HepG2 (cell line): ENCODE data around the gene MDH2. TPM values are rescaled to one million over a fixed set of nuclear protein-coding genes. Genes with fewer than 3 reads are reported as not detected.
"Not testable (repeated sequence)": the region's sequence is repeated elsewhere in the genome, so short reads cannot be mapped to it uniquely, and the experiment has no call there.

Experiments
- ATAC-seq: fragments of 200-7000 bp; cut with Tn5 transposase; 3 replicates; pipeline ENCODE4 v1.9.1; 2020; ENCODE audit warnings: mild to moderate bottlenecking, moderate library complexity
- BruUV-seq: library from RNA; stranded (reverse); fragments of 400-500 nt; replicated peaks from 2 replicates; lab custom pipeline; 2021; lab: Mats Ljungman, UMichigan
- CTCF ChIA-PET: fragments of 300-600 bp; formaldehyde crosslinking; extraction: SDS; loops from one replicate; lab custom pipeline; 2021; ENCODE audit warnings: low total read pairs, inconsistent platforms, low intra/inter-chr PET ratio; lab: Yijun Ruan, JAX
- POLR2A ChIA-PET: fragments of 350-600 bp; sonication (Branson Sonifier 250); formaldehyde crosslinking; loops from one replicate; lab custom pipeline; 2020; ENCODE audit warnings: antibody characterized with exemption, inconsistent platforms; lab: Yijun Ruan, JAX
- DNase-seq: peaks from one replicate; pipeline ENCODE4 v3.0.0-alpha.2; 2015; ENCODE audit warnings: low spot score
- FAIRE-seq: peaks from 3 replicates; lab custom pipeline; 2011; peaks lifted over from hg19 to GRCh38; lab: Jason Lieb, UNC
- H2AFZ ChIP-seq: one replicate; pipeline ENCODE4 v1.6.1; 2011; ENCODE audit warnings: low read length, inconsistent platforms
- H3K27ac ChIP-seq: fragments of 300-600 bp; 3 replicates; pipeline ENCODE4 v1.8.0; 2011; ENCODE audit warnings: mixed run types, mild to moderate bottlenecking, mixed read lengths, low read length, inconsistent platforms; ENCODE audit not compliant: insufficient read depth; ENCODE audit errors: extremely low read length
- H3K27me3 ChIP-seq, 2 experiments: fragments of 200-600 bp in 1 of 2; 2 replicates in 1 of 2; 3 replicates in 1 of 2; pipeline versions ENCODE4 v1.6.0 to v1.8.0; 2011; ENCODE audit warnings: low read length in 2 of 2, mild to moderate bottlenecking in 2 of 2, moderate library complexity in 2 of 2, inconsistent platforms in 1 of 2; ENCODE audit not compliant: insufficient read depth in 2 of 2, control insufficient read depth in 1 of 2
- H3K36me3 ChIP-seq, 2 experiments: fragments of 200-600 bp in 1 of 2; replicated peaks in 1 of 2; 2 replicates in 1 of 2; 3 replicates in 1 of 2; pipeline versions ENCODE4 v1.5.1 to v1.8.0; 2011; ENCODE audit warnings: low read length in 2 of 2, inconsistent platforms in 1 of 2; ENCODE audit not compliant: insufficient read depth in 2 of 2, control insufficient read depth in 1 of 2
- H3K4me1 ChIP-seq: 2 replicates; pipeline ENCODE4 v1.5.1; 2012; ENCODE audit warnings: low read length, inconsistent platforms; ENCODE audit not compliant: insufficient read depth
- H3K4me2 ChIP-seq: 2 replicates; pipeline ENCODE4 v1.6.0; 2011; ENCODE audit warnings: low read depth, low read length, inconsistent platforms
- H3K4me3 ChIP-seq, 3 experiments: fragments of 200-600 bp in 1 of 3; sonication (generic), shearing (Covaris generic) in 1 of 3; replicated peaks in 1 of 3; 2 replicates each; pipeline ENCODE4 v1.5.1; 2011 to 2016; ENCODE audit warnings: low read length in 3 of 3, inconsistent platforms in 2 of 3, low read depth in 2 of 3, mild to moderate bottlenecking in 2 of 3, control low read depth in 1 of 3, mixed read lengths in 1 of 3; ENCODE audit not compliant: insufficient read depth in 1 of 3
- H3K79me2 ChIP-seq: one replicate; pipeline ENCODE4 v1.6.1; 2011; ENCODE audit warnings: low read length, inconsistent platforms; ENCODE audit not compliant: insufficient read depth
- H3K9ac ChIP-seq: 2 replicates; pipeline ENCODE4 v1.6.0; 2011; ENCODE audit warnings: mild to moderate bottlenecking, low read depth, low read length, inconsistent platforms; ENCODE audit not compliant: insufficient read depth
- H3K9me3 ChIP-seq: 2 replicates; pipeline ENCODE4 v1.5.1; 2012; ENCODE audit warnings: mild to moderate bottlenecking, low read length
- H4K20me1 ChIP-seq: 2 replicates; pipeline ENCODE4 v1.6.0; 2011; ENCODE audit warnings: inconsistent platforms, mild to moderate bottlenecking, low read length, moderate library complexity; ENCODE audit not compliant: insufficient read depth
- CENPX ChIP-seq: sonication (generic); formaldehyde crosslinking; IDR thresholded peaks from 2 replicates; pipeline ENCODE4 v1.9.0; 2021; ENCODE audit warnings: mild to moderate bottlenecking, missing genetic modification reagents, moderate library complexity
- DRAP1 ChIP-seq: IDR thresholded peaks from 2 replicates; pipeline ENCODE4 v1.6.1; 2016; ENCODE audit warnings: missing genetic modification reagents, missing compliant biosample characterization
- HOXD1 ChIP-seq: sonication (generic); formaldehyde crosslinking; IDR thresholded peaks from 2 replicates; pipeline ENCODE4 v1.5.0; 2020; ENCODE audit warnings: missing genetic modification reagents
- KDM4B ChIP-seq: sonication (generic); formaldehyde crosslinking; IDR thresholded peaks from 2 replicates; pipeline ENCODE4 v1.4.0; 2020; ENCODE audit warnings: missing genetic modification reagents
- LCORL ChIP-seq, 2 experiments: fragments of 450-650 bp in 1 of 2; sonication (generic) in 1 of 2; formaldehyde crosslinking in 1 of 2; IDR thresholded peaks; 2 replicates each; pipeline versions ENCODE4 v1.5.0 to v1.6.1; 2017 to 2020; ENCODE audit warnings: antibody characterized with exemption in 1 of 2, missing genetic modification reagents in 1 of 2
- MXI1 ChIP-seq: IDR thresholded peaks from 3 replicates; pipeline ENCODE4 v1.6.1; 2012; ENCODE audit warnings: low read depth, low read length, inconsistent platforms, borderline replicate concordance
- PAWR ChIP-seq: sonication (generic); formaldehyde crosslinking; IDR thresholded peaks from 2 replicates; pipeline ENCODE4 v1.4.0; 2020; ENCODE audit warnings: missing genetic modification reagents, mild to moderate bottlenecking, borderline replicate concordance
- RARA ChIP-seq: IDR thresholded peaks from 2 replicates; pipeline ENCODE4 v1.6.1; 2016; ENCODE audit warnings: missing genetic modification reagents, missing compliant biosample characterization
- SNRNP70 ChIP-seq: fragments of 200-400 bp; formaldehyde crosslinking; IDR thresholded peaks from 2 replicates; pipeline ENCODE4 v1.6.1; 2017; ENCODE audit warnings: mild to moderate bottlenecking, low read depth, low read length, moderate library complexity
- SRF ChIP-seq: IDR thresholded peaks from 2 replicates; pipeline ENCODE4 v1.6.1; 2011; ENCODE audit warnings: mild to moderate bottlenecking, low read depth, low read length, moderate library complexity
- TEAD3 ChIP-seq: optimal IDR thresholded peaks from 2 replicates; pipeline ENCODE3; 2016; ENCODE audit warnings: borderline replicate concordance
- ZBTB8A ChIP-seq: sonication (generic); formaldehyde crosslinking; IDR thresholded peaks from 2 replicates; pipeline ENCODE4 v1.4.0; 2020; ENCODE audit warnings: mild to moderate bottlenecking, low read depth, missing genetic modification reagents, borderline replicate concordance
- ZNF256 ChIP-seq: sonication (generic); formaldehyde crosslinking; conservative IDR thresholded peaks from 2 replicates; pipeline ENCODE4 v1.4.0; 2020; ENCODE audit warnings: missing genetic modification reagents
- ZNF274 ChIP-seq: sonication (generic); formaldehyde crosslinking; IDR thresholded peaks from 2 replicates; pipeline ENCODE4 v1.5.1; 2020; ENCODE audit warnings: mild to moderate bottlenecking, missing genetic modification reagents
- ZNF329 ChIP-seq: sonication (generic); formaldehyde crosslinking; IDR thresholded peaks from 2 replicates; pipeline ENCODE4 v1.9.0; 2021; ENCODE audit warnings: low read depth, mild to moderate bottlenecking, missing genetic modification reagents
- ZNF562 ChIP-seq: sonication (generic); formaldehyde crosslinking; IDR thresholded peaks from 2 replicates; pipeline ENCODE4 v1.8.0; 2022; ENCODE audit warnings: missing genetic modification reagents, borderline replicate concordance
- ZNF652 ChIP-seq: IDR thresholded peaks from 2 replicates; pipeline ENCODE4 v1.6.1; 2016; ENCODE audit warnings: low read depth, borderline replicate concordance
- WGBS: methylation state at CpG from one replicate; pipeline ENCODE4 v1.1.6; 2017; ENCODE audit warnings: low lambda C conversion rate; 5-methylcytosine and 5-hydroxymethylcytosine counted together
- in situ Hi-C: cut with HindIII; loops from 2 replicates; pipeline ENCODE4 v1.10.0; 2017; ENCODE audit warnings: low pct_unique_long_range_greater_than_20kb; ENCODE audit not compliant: extremely low pct_ligation_motif_present
- intact Hi-C: fragments of 100-400 bp; cut with micrococcal nuclease; formaldehyde crosslinking; loops from one replicate; pipeline ENCODE4 v1.10.0; 2022; ENCODE audit not compliant: unreplicated experiment
- polyA plus RNA-seq, 8 experiments: library from polyadenylated mRNA; depleted of rRNA in 3 of 8; stranded (reverse) in 7 of 8; unstranded in 1 of 8; fragments of >200 nt; fragmentation: Illumina TruSeq in 4 of 8; extraction: Trizol in 4 of 8; gene quantifications; 2 replicates each; pipeline versions ENCODE4 v1.2.1 to v1.2.3, GENCODE V29; 2011 to 2016; ENCODE audit warnings: low read depth in 4 of 8, missing spikeins in 1 of 8, mixed read lengths in 1 of 8; ENCODE audit not compliant: insufficient read depth in 1 of 8
- total RNA-seq, 5 experiments: library from RNA; depleted of rRNA; stranded (reverse); fragments of >200 nt; fragmentation: Illumina TruSeq; extraction: Trizol; gene quantifications; 2 replicates each; pipeline ENCODE4 v1.2.3, GENCODE V29; 2016; ENCODE audit warnings: low read depth in 1 of 5
- TF ChIP-seq, protein P1 (sequence below): sonication (generic); formaldehyde crosslinking; IDR thresholded peaks from 2 replicates; pipeline ENCODE4 v1.4.0; 2020; ENCODE audit warnings: missing genetic modification reagents
- TF ChIP-seq, protein P2 (sequence below): sonication (generic); formaldehyde crosslinking; IDR thresholded peaks from 2 replicates; pipeline ENCODE4 v1.5.0; 2020; ENCODE audit warnings: mild to moderate bottlenecking, low read depth, missing genetic modification reagents, borderline replicate concordance

Gene MDH2
- total and polyA plus RNA-seq, 2 of the 13 experiments (the other 11 are each of a cell fraction or from before 2014, with no cell fraction given): 81.4 to 90.3 TPM

DNA sequence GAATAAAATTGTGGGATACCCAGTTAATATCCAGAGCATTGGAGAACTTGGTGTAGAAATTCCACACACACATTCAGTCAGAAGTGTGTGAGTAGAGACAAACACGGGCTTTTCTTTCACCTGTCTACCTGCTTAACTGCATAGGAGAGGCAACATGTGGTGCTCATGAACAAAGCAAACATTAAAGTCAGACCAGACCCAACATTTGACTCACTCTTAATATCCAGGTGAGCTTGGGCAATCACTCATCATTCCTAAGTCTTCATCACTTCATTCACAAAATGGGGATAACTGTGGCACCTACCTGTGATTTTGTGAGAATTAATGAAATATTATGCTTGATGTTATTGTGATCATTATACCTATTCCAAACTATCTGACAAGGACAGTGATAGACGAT is 36.2 kb downstream of the MDH2 start:
- POLR2A ChIA-PET: interaction anchor here (0.9 to 1.4 kb wide), 5 partner anchors 9 to 33 kb away, joined by 3 to 7 read pairs (median 5); no protein-coding TSS in a partner anchor
- peaks cover 15% of the 10 kb centered on the region for H3K4me1 ChIP-seq

DNA sequence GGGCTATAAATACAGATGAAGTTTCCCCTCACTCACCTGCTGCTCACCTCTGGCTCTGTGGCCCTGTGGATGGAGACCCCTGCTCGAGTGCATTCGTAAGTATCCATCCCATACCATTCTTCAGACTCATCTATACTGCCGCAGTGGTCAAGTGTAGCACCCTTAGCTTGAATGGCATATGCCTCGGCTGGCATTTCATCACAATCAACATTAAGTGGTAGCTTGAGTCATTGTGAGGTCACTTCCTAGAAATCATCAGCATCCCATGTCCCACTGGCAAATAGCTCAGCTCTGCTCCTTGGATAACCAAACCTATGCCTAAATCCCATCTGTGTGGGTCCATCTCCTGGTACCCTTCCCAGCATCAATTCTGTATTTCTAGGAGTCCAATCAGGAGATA is 38.2 kb downstream of the MDH2 start:
- no TSS peak for BruUV-seq
- Histone ChIP-seq H3K36me3 (peaks cover 23 to 63% of the 10 kb centered on the region in 2 experiments), H4K20me1 (no peaks in the 10 kb centered on the region), H2AFZ (no peak overlapping the region), H3K27ac (no peak overlapping the region), H3K79me2 (no peaks in the 10 kb centered on the region), H3K27me3 (no peaks in the 10 kb centered on the region), H3K9me3 (no peaks in the 10 kb centered on the region), H3K9ac (no peak overlapping the region), H3K4me2 (no peak overlapping the region), H3K4me3 (no peak overlapping the region), H3K4me1 (peaks cover 15% of the 10 kb centered on the region)
- FAIRE-seq: no peak
- ATAC-seq: no peak
- DNase-seq: no peak
- POLR2A ChIA-PET: no interaction called here
- in situ Hi-C loops: no loop called here
- 97% methylated on average over 4 of the region's 4 CpGs for WGBS
- CTCF ChIA-PET: no interaction called here
- intact Hi-C loops: no loop called here
- TF ChIP-seq, protein P1, sequence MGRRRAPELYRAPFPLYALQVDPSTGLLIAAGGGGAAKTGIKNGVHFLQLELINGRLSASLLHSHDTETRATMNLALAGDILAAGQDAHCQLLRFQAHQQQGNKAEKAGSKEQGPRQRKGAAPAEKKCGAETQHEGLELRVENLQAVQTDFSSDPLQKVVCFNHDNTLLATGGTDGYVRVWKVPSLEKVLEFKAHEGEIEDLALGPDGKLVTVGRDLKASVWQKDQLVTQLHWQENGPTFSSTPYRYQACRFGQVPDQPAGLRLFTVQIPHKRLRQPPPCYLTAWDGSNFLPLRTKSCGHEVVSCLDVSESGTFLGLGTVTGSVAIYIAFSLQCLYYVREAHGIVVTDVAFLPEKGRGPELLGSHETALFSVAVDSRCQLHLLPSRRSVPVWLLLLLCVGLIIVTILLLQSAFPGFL (CRISPR knock-in tag): no peak
- TF ChIP-seq ZNF274 (CRISPR knock-in tag) (no peak), HOXD1 (CRISPR knock-in tag) (no peak), SNRNP70 (no peak), ZNF652 (CRISPR knock-in tag) (no peak), CENPX (CRISPR knock-in tag) (no peak), LCORL (IDR thresholded peaks at IDR 0.05) (no peak), LCORL (CRISPR knock-in tag; IDR thresholded peaks at IDR 0.05) (no peak), KDM4B (CRISPR knock-in tag) (no peak), TEAD3 (CRISPR knock-in tag) (no peak), ZNF329 (CRISPR knock-in tag) (no peak), PAWR (no peak), RARA (CRISPR knock-in tag) (no peak), ZNF562 (no peak), SRF (no peak), ZBTB8A (CRISPR knock-in tag) (no peak), DRAP1 (no peak), MXI1 (no peak), ZNF256 (no peak)
- TF ChIP-seq, protein P2, sequence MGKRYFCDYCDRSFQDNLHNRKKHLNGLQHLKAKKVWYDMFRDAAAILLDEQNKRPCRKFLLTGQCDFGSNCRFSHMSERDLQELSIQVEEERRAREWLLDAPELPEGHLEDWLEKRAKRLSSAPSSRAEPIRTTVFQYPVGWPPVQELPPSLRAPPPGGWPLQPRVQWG (CRISPR knock-in tag): no peak

More for the DNA sequence above, 36.2 kb downstream of the MDH2 start:
- DNase-seq, H2AFZ ChIP-seq, H3K9me3 ChIP-seq, in situ Hi-C loops, BruUV-seq, ATAC-seq, H4K20me1 ChIP-seq, H3K79me2 ChIP-seq, intact Hi-C loops, CTCF ChIA-PET, H3K27me3 ChIP-seq, H3K9ac ChIP-seq, H3K4me3 ChIP-seq, H3K4me2 ChIP-seq, H3K27ac ChIP-seq, FAIRE-seq: not testable (repeated sequence)
- H3K36me3 ChIP-seq: peaks cover 16 to 54% of the 10 kb centered on the region in 2 experiments
- 91% methylated on average over 2 of the region's 2 CpGs for WGBS
